ENCODE data around the gene TRIM2.

DNA sequence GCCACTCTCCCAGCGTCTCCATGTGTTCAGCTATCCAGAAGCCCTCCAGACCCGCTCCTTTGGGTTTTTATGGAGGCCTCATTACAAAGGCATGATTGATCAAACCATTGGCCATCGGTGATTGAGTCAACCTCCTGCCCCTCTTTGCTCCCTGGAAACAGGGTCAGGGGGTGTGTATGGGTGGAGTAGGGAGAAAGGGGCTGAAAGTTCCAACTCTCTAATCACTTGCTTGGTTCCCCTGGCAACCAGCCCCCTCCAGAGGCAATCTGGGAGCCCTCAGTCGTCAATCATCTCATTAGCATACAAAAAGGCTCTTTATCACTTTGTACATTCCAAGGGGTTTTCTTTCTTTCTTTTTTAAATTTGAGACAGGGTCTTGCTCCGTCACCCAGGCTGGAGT is 2.3 kb downstream of the TRIM2 start:
- TF ChIP-seq, protein P1, sequence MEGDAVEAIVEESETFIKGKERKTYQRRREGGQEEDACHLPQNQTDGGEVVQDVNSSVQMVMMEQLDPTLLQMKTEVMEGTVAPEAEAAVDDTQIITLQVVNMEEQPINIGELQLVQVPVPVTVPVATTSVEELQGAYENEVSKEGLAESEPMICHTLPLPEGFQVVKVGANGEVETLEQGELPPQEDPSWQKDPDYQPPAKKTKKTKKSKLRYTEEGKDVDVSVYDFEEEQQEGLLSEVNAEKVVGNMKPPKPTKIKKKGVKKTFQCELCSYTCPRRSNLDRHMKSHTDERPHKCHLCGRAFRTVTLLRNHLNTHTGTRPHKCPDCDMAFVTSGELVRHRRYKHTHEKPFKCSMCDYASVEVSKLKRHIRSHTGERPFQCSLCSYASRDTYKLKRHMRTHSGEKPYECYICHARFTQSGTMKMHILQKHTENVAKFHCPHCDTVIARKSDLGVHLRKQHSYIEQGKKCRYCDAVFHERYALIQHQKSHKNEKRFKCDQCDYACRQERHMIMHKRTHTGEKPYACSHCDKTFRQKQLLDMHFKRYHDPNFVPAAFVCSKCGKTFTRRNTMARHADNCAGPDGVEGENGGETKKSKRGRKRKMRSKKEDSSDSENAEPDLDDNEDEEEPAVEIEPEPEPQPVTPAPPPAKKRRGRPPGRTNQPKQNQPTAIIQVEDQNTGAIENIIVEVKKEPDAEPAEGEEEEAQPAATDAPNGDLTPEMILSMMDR (IDR thresholded peaks at IDR 0.05; ENCODE audit: low read depth, low read length, poor library complexity, severe bottlenecking): no peak
- no peak for TF ChIP-seq EZH2phosphoT487 (IDR thresholded peaks at IDR 0.05; ENCODE audit: borderline replicate concordance, low read length)

Measured in DOHH2 (cell line).